Activated B cell treated with CpG ODN at 0.5 μM for 24 hours (primary cell): ENCODE measurements around the gene WDR45. TPM values are rescaled to one million over a fixed set of nuclear protein-coding genes. Genes with fewer than 3 reads are reported as not detected.

Experiments
- ATAC-seq: fragments of 200-7000 bp; cut with Tn5 transposase; one replicate; pipeline ENCODE4 v1.10.0; 2021; ENCODE audit warnings: low read depth, mild to moderate bottlenecking, moderate library complexity
- CTCF ChIA-PET: fragments of 350-600 bp; sonication (Branson Sonifier 250); formaldehyde crosslinking; loops from one replicate; lab custom pipeline; 2021; ENCODE audit warnings: antibody characterized with exemption; lab: Charles Lee
- POLR2A ChIA-PET: fragments of 350-600 bp; sonication (Branson Sonifier 250); formaldehyde crosslinking; loops from one replicate; lab custom pipeline; 2021; ENCODE audit warnings: antibody characterized with exemption; lab: Charles Lee
- DNase-seq: peaks from one replicate; pipeline ENCODE4 v3.0.0; 2022
- H3K27ac Mint-ChIP-seq: one replicate; pipeline ENCODE4 v1.8.0; 2020; ENCODE audit warnings: mixed read lengths
- H3K27me3 Mint-ChIP-seq: one replicate; pipeline ENCODE4 v1.8.0; 2021; ENCODE audit warnings: mixed read lengths
- H3K36me3 Mint-ChIP-seq: one replicate; pipeline ENCODE4 v1.8.0; 2021; ENCODE audit warnings: low read depth, mixed read lengths
- H3K4me1 Mint-ChIP-seq: one replicate; pipeline ENCODE4 v1.8.0; 2021; ENCODE audit warnings: mixed read lengths
- H3K4me3 Mint-ChIP-seq: one replicate; pipeline ENCODE4 v1.8.0; 2020; ENCODE audit warnings: mild to moderate bottlenecking, mixed read lengths
- H3K9me3 Mint-ChIP-seq: one replicate; pipeline ENCODE4 v1.8.0; 2020; ENCODE audit warnings: mixed read lengths
- intact Hi-C: fragments of 100-400 bp; cut with micrococcal nuclease; formaldehyde crosslinking; loops from one replicate; pipeline ENCODE4 v1.15.1; 2024
- total RNA-seq: library from RNA; stranded (reverse); gene quantifications from 2 replicates; pipeline ENCODE4 v1.2.3, GENCODE V29; 2022
- TF ChIP-seq, protein P1 (sequence below): fragments of 200-600 bp; IDR thresholded peaks from one replicate; pipeline ENCODE4 v1.8.0; 2022; ENCODE audit warnings: antibody characterized with exemption, mild to moderate bottlenecking

The WDR45 gene
- total RNA-seq, 1 donor from 2014 or later = 55.8 TPM

DNA sequence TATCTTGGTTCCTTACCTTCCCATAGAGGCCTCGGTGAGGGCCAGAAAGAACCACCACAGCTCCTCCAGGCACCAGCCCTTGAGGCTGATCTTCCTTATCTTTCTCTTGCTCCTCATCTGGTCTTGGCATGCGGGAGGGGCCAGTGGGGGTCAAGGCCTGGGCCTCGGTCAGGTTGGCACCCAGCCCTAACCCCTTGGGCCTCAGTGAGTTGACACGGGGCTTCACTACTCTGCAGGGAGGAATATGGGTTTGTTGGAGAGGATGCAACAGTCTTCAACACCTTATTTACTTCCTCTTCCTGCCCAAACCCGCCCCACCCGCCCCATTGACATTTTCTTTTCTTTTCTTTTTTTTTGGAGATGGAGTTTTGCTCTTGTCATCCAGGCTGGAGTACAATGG lies 37.9 kb upstream of the WDR45 start:
- Mint-ChIP-seq H3K27me3 (no peaks in the 10 kb centered on the region), H3K4me3 (no peak overlapping the region), H3K27ac (peak overlapping the region; percentile 30), H3K36me3 (peaks cover 58% of the 10 kb centered on the region), H3K4me1 (peaks cover 16% of the 10 kb centered on the region), H3K9me3 (no peaks in the 10 kb centered on the region)
- DNase-seq (no peak), ATAC-seq (no peak)
- intact Hi-C loops = no loop called here
- TF ChIP-seq, protein P1, sequence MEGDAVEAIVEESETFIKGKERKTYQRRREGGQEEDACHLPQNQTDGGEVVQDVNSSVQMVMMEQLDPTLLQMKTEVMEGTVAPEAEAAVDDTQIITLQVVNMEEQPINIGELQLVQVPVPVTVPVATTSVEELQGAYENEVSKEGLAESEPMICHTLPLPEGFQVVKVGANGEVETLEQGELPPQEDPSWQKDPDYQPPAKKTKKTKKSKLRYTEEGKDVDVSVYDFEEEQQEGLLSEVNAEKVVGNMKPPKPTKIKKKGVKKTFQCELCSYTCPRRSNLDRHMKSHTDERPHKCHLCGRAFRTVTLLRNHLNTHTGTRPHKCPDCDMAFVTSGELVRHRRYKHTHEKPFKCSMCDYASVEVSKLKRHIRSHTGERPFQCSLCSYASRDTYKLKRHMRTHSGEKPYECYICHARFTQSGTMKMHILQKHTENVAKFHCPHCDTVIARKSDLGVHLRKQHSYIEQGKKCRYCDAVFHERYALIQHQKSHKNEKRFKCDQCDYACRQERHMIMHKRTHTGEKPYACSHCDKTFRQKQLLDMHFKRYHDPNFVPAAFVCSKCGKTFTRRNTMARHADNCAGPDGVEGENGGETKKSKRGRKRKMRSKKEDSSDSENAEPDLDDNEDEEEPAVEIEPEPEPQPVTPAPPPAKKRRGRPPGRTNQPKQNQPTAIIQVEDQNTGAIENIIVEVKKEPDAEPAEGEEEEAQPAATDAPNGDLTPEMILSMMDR = no peak
- ChIA-PET CTCF (no interaction called here), POLR2A (no interaction called here)

DNA sequence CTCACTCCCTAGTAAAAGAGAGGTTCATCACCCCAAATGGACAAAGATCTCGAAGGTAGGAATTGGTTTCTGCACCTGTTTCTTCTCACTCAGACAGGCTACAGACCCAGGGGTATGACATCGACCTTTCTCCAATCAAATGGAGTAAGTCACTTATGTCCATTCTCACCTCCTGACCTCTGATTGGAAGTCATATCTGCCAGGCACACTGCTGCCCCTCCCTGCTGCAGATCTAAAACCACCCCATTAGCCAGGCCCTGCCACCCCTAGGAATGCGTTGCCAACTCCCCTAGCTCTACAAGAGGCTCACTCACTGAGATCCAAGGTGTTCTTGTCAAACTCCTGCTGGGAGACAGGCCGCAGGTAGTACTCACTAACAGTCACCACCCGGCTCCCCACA lies 37.0 kb upstream of the WDR45 start:
- no peak for DNase-seq
- ATAC-seq = no peak
- intact Hi-C loops = no loop called here
- peaks cover 9% of the 10 kb centered on the region for H3K4me1 Mint-ChIP-seq
- H3K36me3 Mint-ChIP-seq = peaks cover 59% of the 10 kb centered on the region
- POLR2A ChIA-PET = no interaction called here
- CTCF ChIA-PET = no interaction called here
- TF ChIP-seq, protein P1 = no peak
- no peaks in the 10 kb centered on the region for H3K9me3 Mint-ChIP-seq
- H3K27ac Mint-ChIP-seq = no peak overlapping the region
- H3K4me3 Mint-ChIP-seq = no peak overlapping the region
- H3K27me3 Mint-ChIP-seq = no peaks in the 10 kb centered on the region

DNA sequence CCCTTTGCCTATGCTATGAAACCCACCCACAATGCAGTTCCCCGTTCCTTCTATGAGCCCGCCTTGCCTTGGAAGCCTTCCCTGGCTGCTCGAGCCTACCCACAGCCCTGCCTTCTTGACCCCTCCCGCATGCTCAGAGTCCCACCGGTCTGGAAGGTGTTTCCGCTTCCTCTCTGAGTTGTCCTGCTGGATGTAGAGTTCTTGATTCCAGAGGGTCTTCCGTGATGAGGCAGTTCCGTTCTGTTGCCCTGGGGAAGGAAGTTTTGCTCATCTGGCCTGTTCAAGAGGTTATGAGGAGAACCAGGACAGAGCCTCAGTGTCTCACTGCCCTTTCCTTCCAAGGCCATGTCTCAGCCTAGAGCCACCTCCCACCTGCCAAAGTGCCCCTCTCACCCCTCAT lies 36.4 kb upstream of the WDR45 start:
- POLR2A ChIA-PET = interaction anchor here (0.7 kb wide), 1 partner anchor 165 kb away, joined by 4 read pairs; no protein-coding TSS in a partner anchor
- no peak for ATAC-seq
- CTCF ChIA-PET = no interaction called here
- no peak for DNase-seq
- Mint-ChIP-seq H3K27me3 (no peaks in the 10 kb centered on the region), H3K4me3 (no peak overlapping the region), H3K36me3 (peaks cover 54% of the 10 kb centered on the region), H3K9me3 (no peaks in the 10 kb centered on the region), H3K27ac (no peak overlapping the region), H3K4me1 (peaks cover 7% of the 10 kb centered on the region)
- TF ChIP-seq, protein P1 = no peak
- intact Hi-C loops = no loop called here

GRCh38 chrX:49111791-49112190 lies 32.1 kb upstream of the WDR45 start:
- TF ChIP-seq, protein P1 = no peak
- DNase-seq (no peak), ATAC-seq (no peak)
- intact Hi-C loops = no loop called here
- Mint-ChIP-seq H3K9me3 (no peaks in the 10 kb centered on the region), H3K4me1 (no peaks in the 10 kb centered on the region), H3K36me3 (peaks cover 45% of the 10 kb centered on the region), H3K27me3 (no peaks in the 10 kb centered on the region), H3K27ac (no peak overlapping the region), H3K4me3 (no peak overlapping the region)
- CTCF ChIA-PET = no interaction called here
- POLR2A ChIA-PET = no interaction called here

DNA sequence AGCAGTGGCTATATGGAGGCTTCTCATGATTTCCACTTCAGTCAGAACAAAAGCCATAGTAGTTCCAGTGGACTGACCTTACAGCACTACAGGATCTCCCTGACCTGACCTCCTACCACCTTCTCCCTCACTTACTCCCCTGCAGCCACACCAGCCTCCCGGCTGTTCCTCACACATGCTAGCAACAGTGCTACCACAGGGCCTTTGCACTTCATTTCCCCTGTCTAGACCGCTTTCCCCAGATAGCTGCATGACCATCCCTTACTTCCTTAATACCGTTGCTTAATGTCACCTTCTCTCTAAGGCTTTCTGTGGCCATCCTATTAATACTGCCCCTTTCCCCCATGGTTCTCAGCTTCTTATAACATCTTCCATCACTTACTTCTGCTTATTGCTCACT lies 30.7 kb upstream of the WDR45 start:
- Mint-ChIP-seq H3K36me3 (peaks cover 35% of the 10 kb centered on the region), H3K9me3 (no peaks in the 10 kb centered on the region), H3K27me3 (no peaks in the 10 kb centered on the region), H3K4me3 (no peak overlapping the region), H3K27ac (no peak overlapping the region), H3K4me1 (no peaks in the 10 kb centered on the region)
- ChIA-PET POLR2A (no interaction called here), CTCF (no interaction called here)
- DNase-seq (no peak), ATAC-seq (no peak)
- TF ChIP-seq, protein P1 = no peak
- intact Hi-C loops = no loop called here
